SK-N-MC (cell line): Measurements from ENCODE around the gene WNT8B.

ENCODE experiments used
- EZH2 ChIP-seq: fragments of 200-600 bp; sonication (generic); IDR thresholded peaks from one replicate; pipeline ENCODE4 v1.6.1; 2017; ENCODE audit warnings: antibody characterized with exemption
- POLR2AphosphoS5 ChIP-seq: IDR thresholded peaks from 2 replicates; pipeline ENCODE4 v1.6.1; 2012; ENCODE audit warnings: mild to moderate bottlenecking, low read depth, low read length, borderline replicate concordance

GRCh38 chr10:100482181-100482833, 19.5 kb downstream of the WNT8B start:
- TF ChIP-seq POLR2AphosphoS5 (no peak), EZH2 (no peak)
